ENCODE results near the gene TNS2. TPM values are rescaled to one million over a fixed set of nuclear protein-coding genes. Genes with fewer than 3 reads are reported as not detected.

The TNS2 gene
- total RNA-seq, 1 experiment from 2014 or later = 13.1 TPM

DNA sequence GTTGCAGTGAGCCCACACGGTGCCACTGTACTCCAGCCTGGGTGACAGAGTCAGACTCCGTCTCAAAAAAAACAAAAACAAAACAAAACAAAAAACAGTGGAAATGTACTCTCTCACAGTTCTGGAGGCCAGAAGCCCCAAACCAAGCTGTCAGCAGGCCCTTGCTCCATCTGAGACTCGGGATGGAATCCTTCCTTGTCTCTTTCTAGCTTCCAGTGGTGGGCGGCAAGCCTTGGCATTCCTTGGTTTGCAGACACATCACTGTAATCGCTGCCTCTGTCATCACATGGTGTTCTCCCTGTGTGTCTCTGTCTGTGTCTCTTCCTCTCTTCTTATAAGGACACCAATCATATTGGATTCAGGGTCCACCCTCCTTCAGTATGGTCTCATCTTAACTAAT is 6.4 kb downstream of the TNS2 start:
- H3K36me3 ChIP-seq (ENCODE audit: low read depth, low read length) = no peaks in the 10 kb centered on the region
- DNase-seq (no peak), ATAC-seq (no peak)
- no peaks in the 10 kb centered on the region for H3K9me3 ChIP-seq (ENCODE audit: low read length)
- ChIA-PET POLR2A (ENCODE audit: unreplicated experiment) (no interaction called here), CTCF (no interaction called here)
- peaks cover 31% of the 10 kb centered on the region for H3K4me1 ChIP-seq (ENCODE audit: insufficient read depth, low read length)
- TF ChIP-seq EZH2phosphoT487 (IDR thresholded peaks at IDR 0.05; ENCODE audit: borderline replicate concordance, low read length) (no peak), EZH2 (IDR thresholded peaks at IDR 0.05; ENCODE audit: low read length, unreplicated experiment) (no peak)
- TF ChIP-seq, protein P1, sequence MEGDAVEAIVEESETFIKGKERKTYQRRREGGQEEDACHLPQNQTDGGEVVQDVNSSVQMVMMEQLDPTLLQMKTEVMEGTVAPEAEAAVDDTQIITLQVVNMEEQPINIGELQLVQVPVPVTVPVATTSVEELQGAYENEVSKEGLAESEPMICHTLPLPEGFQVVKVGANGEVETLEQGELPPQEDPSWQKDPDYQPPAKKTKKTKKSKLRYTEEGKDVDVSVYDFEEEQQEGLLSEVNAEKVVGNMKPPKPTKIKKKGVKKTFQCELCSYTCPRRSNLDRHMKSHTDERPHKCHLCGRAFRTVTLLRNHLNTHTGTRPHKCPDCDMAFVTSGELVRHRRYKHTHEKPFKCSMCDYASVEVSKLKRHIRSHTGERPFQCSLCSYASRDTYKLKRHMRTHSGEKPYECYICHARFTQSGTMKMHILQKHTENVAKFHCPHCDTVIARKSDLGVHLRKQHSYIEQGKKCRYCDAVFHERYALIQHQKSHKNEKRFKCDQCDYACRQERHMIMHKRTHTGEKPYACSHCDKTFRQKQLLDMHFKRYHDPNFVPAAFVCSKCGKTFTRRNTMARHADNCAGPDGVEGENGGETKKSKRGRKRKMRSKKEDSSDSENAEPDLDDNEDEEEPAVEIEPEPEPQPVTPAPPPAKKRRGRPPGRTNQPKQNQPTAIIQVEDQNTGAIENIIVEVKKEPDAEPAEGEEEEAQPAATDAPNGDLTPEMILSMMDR (conservative IDR thresholded peaks at IDR 0.05; ENCODE audit: low read depth, low read length) = no peak
- H3K79me2 ChIP-seq (ENCODE audit: low read length) = peaks cover 19% of the 10 kb centered on the region
- H2AFZ ChIP-seq (ENCODE audit: low read length) = no peak overlapping the region
- H3F3A ChIP-seq (ENCODE audit: low read length, unreplicated experiment) = no peaks in the 10 kb centered on the region
- BruUV-seq (replicated peaks) = no TSS peak
- H3K4me3 ChIP-seq (ENCODE audit: low read length) = no peak overlapping the region
- H3K9me2 ChIP-seq (replicated peaks; ENCODE audit: low read length) = no peaks in the 10 kb centered on the region
- H3K27ac ChIP-seq (ENCODE audit: low read length) = no peak overlapping the region
- no peak overlapping the region for H3K4me2 ChIP-seq (ENCODE audit: low read length)
- no peaks in the 10 kb centered on the region for H4K20me1 ChIP-seq (ENCODE audit: low read length)
- H3K9ac ChIP-seq (ENCODE audit: low read length) = no peak overlapping the region
- no peaks in the 10 kb centered on the region for H3K27me3 ChIP-seq (ENCODE audit: low read length)
- intact Hi-C loops (cut with micrococcal nuclease) = no loop called here

DNA sequence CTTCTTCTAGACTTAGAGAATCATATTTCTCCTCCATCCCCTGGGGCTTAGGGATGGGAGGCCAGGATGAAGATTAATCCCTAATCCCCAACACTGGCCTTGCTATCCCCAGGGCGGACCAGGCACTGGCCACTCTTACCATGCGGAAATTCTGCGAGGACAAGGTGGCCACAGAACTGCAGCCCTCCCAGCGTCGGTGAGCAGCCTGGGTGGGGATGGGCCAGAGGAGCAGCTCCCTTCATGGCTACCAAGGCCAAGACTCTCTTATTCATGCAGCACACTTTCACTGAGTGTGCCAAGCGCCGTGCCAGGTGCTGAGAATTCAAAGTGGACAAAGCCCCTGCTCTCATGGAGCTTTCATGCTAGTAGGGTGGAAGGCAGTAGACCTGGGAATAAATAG is 7.0 kb downstream of the TNS2 start:
- no peaks in the 10 kb centered on the region for H3K9me3 ChIP-seq (ENCODE audit: low read length)
- DNase-seq (no peak), ATAC-seq (no peak)
- H3K9ac ChIP-seq (ENCODE audit: low read length) = no peak overlapping the region
- TF ChIP-seq EZH2phosphoT487 (IDR thresholded peaks at IDR 0.05; ENCODE audit: borderline replicate concordance, low read length) (no peak), EZH2 (IDR thresholded peaks at IDR 0.05; ENCODE audit: low read length, unreplicated experiment) (no peak)
- TF ChIP-seq, protein P1 (conservative IDR thresholded peaks at IDR 0.05; ENCODE audit: low read depth, low read length) = no peak
- no peak overlapping the region for H3K27ac ChIP-seq (ENCODE audit: low read length)
- no peaks in the 10 kb centered on the region for H3F3A ChIP-seq (ENCODE audit: low read length, unreplicated experiment)
- no peaks in the 10 kb centered on the region for H4K20me1 ChIP-seq (ENCODE audit: low read length)
- BruUV-seq (replicated peaks) = no TSS peak
- ChIA-PET POLR2A (ENCODE audit: unreplicated experiment) (no interaction called here), CTCF (interaction anchor here (1.0 kb wide), 1 partner anchor 21 kb away, joined by 4 read pairs; no protein-coding TSS in a partner anchor)
- peaks cover 31% of the 10 kb centered on the region for H3K4me1 ChIP-seq (ENCODE audit: insufficient read depth, low read length)
- peaks cover 13% of the 10 kb centered on the region for H3K79me2 ChIP-seq (ENCODE audit: low read length)
- no peak overlapping the region for H3K4me2 ChIP-seq (ENCODE audit: low read length)
- H3K27me3 ChIP-seq (ENCODE audit: low read length) = no peaks in the 10 kb centered on the region
- no peak overlapping the region for H3K4me3 ChIP-seq (ENCODE audit: low read length)
- no peaks in the 10 kb centered on the region for H3K9me2 ChIP-seq (replicated peaks; ENCODE audit: low read length)
- H2AFZ ChIP-seq (ENCODE audit: low read length) = no peak overlapping the region
- no peaks in the 10 kb centered on the region for H3K36me3 ChIP-seq (ENCODE audit: low read depth, low read length)
- intact Hi-C loops (cut with micrococcal nuclease) = no loop called here

DNA sequence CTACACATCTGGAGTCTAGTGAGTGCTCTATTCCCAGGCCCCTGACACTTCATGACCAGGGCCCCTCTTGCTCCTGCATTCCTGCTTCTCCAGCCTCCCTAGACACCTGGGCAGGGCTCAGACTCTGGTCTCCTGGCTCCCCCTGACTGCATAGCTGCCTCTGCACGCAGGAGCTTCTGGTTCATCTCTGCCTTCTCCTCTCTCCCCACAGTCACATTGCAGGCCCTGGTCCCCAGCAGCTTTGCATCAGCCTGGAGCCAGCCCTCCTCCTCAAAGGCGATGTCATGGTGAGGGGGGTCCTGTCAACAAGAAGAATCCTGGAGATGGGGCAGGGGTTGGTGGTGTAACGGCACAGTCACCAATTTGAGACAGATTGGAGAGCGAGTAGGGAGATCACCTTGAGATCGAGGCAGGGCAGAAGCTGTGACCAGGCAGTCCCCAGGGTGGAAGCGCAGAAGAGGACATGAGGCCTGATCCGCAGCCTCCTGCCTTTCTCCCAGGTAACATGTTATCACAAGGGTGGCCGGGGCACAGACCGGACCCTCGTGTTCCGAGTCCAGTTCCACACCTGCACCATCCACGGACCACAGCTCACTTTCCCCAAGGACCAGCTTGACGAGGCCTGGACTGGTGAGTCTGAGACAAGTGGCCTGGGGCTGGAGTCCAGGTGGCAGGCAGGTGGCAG is 8.1 kb downstream of the TNS2 start:
- H2AFZ ChIP-seq (ENCODE audit: low read length) = no peak overlapping the region
- H3F3A ChIP-seq (ENCODE audit: low read length, unreplicated experiment) = no peaks in the 10 kb centered on the region
- no peaks in the 10 kb centered on the region for H3K9me3 ChIP-seq (ENCODE audit: low read length)
- H3K79me2 ChIP-seq (ENCODE audit: low read length) = peaks cover 5% of the 10 kb centered on the region; the same call in 1 of the 2 replicates
- TF ChIP-seq, protein P1 (conservative IDR thresholded peaks at IDR 0.05; ENCODE audit: low read depth, low read length) = no peak
- TF ChIP-seq EZH2 (IDR thresholded peaks at IDR 0.05; ENCODE audit: low read length, unreplicated experiment) (no peak), EZH2phosphoT487 (IDR thresholded peaks at IDR 0.05; ENCODE audit: borderline replicate concordance, low read length) (no peak)
- H3K36me3 ChIP-seq (ENCODE audit: low read depth, low read length) = no peaks in the 10 kb centered on the region
- intact Hi-C loops (cut with micrococcal nuclease) = no loop called here
- ChIA-PET POLR2A (ENCODE audit: unreplicated experiment) (interaction anchor here (0.5 kb wide), 1 partner anchor 237 kb away, joined by 3 read pairs; the partner anchor contains the start of gene PFDN5), CTCF (interaction anchor here (1.0 kb wide), 1 partner anchor 20 kb away, joined by 4 read pairs; no protein-coding TSS in a partner anchor)
- DNase-seq (no peak), ATAC-seq (no peak)
- no peak overlapping the region for H3K27ac ChIP-seq (ENCODE audit: low read length)
- BruUV-seq (replicated peaks) = no TSS peak
- H3K27me3 ChIP-seq (ENCODE audit: low read length) = no peaks in the 10 kb centered on the region
- no peak overlapping the region for H3K4me2 ChIP-seq (ENCODE audit: low read length)
- no peaks in the 10 kb centered on the region for H4K20me1 ChIP-seq (ENCODE audit: low read length)
- no peak overlapping the region for H3K4me3 ChIP-seq (ENCODE audit: low read length)
- H3K4me1 ChIP-seq (ENCODE audit: insufficient read depth, low read length) = peaks cover 24% of the 10 kb centered on the region
- H3K9me2 ChIP-seq (replicated peaks; ENCODE audit: low read length) = no peaks in the 10 kb centered on the region
- no peak overlapping the region for H3K9ac ChIP-seq (ENCODE audit: low read length)

Measured in PC-3 (cell line).